T-helper 9 cell (primary cell): ENCODE measurements around the gene RNF166.

Source experiments
- DNase-seq: peaks from one replicate; pipeline ENCODE4 v3.0.0-alpha.2; 2020

RNF166 gene

DNA sequence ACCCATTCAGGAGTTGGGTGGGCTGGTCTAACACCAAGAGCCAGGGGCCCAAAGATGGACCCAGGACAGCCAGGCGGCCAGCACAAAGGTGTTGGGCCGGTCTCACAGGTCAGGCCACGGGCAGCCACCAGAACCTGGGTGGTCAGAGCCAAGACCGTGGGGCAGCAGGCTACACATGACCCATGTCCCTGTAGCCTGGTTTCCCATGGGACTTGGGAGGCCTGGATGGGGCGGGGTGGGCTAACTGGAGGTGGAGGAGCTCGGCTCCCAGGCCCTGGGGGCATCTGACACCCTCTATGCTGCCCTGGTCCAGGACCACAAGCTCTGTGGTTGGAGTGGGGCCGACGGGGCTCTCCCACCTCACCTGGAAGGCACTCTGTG is 17.3 kb upstream of the RNF166 start:
- DNase-seq: no peak

DNA sequence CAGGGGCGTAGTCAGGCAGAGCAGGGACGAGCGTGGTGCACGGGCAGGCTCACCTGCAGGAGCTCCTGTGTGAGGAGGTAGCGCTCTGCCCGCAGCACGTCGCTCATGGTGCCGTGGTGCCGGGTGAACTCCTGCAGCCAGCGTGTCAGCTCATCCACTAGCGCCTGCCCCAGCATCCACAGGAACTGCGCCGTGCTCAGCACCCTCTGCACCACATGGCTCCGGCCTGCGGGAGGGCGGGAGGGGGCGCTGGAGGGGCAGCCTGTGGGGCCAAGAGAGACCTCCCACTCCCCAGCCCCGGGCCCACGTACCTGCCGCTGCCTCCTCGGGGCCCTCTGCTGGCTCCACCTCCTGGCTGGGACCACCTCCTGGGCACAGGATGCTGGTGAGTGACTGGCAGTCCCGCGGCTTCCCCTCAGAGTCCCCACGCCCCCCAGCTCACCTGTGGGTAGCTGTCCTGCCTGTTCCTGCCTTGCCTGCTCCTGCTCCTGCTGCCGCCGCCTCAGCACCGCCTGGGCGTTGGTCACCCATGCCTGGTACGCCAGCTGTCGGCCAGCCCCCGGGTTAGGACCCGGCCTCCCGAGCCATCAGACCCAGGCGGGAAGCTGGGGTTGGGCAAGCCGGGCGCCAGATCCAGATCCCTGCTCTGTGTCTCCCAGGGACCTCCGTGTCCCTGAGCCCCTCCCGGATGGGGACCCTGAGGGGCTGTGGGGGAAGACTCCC is 16.7 kb upstream of the RNF166 start:
- no peak for DNase-seq

GRCh38 chr16:88721815-88722755 is 15.9 kb upstream of the RNF166 start:
- no peak for DNase-seq

DNA sequence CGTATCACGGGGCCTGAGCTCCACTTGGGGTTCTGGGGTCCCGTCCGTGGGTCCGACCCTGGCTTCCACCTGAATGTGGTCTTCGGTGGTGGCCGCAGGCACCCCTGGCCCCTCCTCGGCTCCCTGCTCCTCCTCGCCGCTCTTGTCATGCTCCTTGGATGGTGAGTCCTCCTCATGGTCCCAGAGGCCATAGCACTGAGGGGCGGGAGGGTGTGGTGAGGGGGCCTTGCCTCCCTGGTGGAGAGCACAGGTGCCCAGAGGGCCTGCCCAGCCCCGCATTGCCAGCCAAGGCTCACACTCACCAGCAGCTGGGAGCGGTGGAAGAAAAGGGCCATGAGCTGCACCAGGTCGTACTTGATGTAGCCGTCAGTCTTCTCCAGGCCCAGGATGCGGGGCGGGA is 15.0 kb upstream of the RNF166 start:
- DNase-seq: no peak

DNA sequence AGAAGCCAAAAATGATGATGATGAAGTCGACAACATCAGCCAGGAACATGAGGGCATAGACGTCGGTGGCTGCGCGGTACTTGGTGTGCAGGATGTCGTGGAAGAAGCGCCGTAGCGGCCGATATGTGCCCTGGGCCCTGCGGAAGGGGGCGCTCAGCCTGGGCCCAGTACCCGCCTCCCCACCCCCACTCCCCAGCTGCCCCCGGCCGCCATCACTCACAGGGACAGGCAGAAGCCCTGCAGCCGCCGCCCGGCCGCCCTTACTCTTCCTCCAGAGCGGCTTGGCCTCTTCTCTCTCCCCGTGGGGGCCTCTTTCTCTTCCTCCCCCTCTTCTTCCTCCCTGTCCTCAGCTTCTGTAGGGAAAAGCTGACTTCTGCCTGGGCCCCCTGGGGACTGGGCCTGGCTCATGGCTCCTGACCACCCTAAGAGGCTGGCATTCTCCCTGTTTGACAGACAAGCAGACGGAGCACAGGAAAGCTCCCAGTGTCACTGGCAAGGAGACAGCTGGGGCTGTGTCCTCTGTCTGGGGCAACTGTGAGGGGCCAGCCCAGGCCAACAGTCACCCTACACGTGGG is 14.3 kb upstream of the RNF166 start:
- DNase-seq: no peak

GRCh38 chr16:88719933-88720296 is 13.7 kb upstream of the RNF166 start:
- no peak for DNase-seq

DNA sequence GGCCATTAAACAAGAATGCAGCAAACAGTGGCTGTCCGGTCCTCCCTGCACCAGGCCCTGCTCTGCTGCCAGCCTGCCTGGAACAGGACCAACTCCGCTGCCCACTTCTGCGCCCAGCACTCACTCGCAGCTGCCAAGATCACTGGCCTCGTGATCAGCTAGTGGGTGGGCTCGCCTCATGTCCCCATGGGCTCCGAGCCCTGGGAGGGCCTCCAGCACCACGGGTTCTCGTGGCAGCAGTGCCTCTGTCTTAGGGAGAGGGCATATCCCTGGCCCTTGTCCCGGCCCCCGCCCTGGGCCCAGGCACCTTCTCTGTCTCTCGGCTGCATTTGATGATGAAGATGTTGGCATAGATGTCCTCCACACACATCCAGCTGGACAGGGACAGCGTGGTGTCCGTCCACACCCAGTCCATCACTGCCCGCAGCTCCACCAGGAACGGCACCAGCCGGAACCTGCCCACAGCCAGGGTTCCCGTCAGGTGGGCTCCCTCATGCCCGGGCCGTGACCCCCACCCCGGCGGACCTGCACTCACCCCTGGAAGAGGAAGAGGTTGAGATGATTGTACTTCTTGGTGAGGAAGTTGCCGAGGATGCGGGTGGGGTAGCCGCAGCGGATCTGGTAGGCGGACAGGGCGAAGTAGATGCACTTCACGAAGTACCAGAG is 13.2 kb upstream of the RNF166 start:
- DNase-seq: no peak

DNA sequence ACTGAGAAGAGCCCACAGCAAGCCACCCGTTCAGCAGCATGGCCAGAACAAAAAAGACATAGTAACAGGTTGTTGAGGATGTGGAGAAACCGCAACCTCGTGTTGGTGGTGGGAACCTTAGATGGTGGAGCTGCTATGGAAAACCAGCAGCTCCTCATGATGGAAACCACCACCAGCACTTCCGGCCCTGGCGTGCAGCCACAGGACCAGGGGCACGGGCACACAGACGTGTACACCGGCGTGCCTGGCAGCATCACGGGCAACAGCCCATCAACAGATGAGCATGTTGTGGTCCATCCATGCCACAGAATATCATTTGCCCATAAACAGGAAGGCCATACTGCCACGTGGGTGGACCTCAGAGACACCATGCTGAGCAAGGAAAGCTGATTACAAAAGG is 12.0 kb upstream of the RNF166 start:
- DNase-seq: no peak

GRCh38 chr16:88716601-88717001 is 10.4 kb upstream of the RNF166 start:
- DNase-seq: no peak

GRCh38 chr16:88716201-88716600 is 10.0 kb upstream of the RNF166 start:
- no peak for DNase-seq

DNA sequence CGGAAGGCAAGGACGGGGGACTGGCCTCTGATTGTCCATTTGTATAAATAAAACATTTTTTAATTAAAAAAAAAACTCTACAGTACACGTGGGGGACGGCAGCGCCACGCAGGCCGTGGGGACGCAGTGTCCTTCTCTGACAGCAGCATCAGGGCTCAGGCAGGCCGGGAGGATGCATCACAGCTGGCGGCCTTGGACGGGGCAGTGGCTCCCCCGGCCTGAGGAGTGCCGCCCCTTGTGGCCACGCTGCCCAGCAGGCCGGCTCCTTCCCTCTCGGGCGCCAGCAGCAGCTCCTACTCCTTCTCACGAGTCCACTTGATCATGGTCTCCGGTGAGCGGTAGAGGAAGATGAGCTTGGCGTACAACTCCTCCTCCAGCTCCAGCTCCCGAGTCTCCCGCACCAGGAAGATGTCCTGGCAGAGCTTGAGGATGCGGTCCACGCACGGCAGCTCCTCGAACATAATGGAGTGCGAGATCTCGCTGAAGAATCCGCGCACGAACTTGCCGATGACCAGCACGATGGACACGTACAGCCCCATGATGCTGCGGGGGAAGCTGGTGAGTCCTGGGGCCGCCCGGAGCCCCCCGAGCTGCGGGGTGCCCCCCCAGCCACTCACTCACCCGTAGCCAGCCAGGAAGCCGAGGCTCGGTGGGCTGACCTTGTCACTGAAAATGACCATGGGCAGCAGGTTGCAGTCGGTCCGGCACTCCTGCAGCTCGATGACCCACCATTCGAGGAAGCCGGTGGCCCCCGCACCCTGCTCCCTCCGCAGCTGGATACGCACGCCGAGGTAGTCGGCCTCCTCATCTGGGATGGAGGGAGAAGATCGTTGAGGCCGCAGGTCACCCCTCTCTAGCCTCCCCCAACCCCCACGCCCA is 9.3 kb upstream of the RNF166 start:
- DNase-seq: no peak

GRCh38 chr16:88714420-88715302 is 8.5 kb upstream of the RNF166 start:
- no peak for DNase-seq

- no peak for DNase-seq
Observed at GRCh38 chr16:88713568-88714419, 7.6 kb upstream of the RNF166 start.

- no peak for DNase-seq
Observed at GRCh38 chr16:88713054-88713453, 6.8 kb upstream of the RNF166 start.

- DNase-seq: no peak
Observed at GRCh38 chr16:88712362-88712979, 6.3 kb upstream of the RNF166 start.

- DNase-seq: no peak
Observed at GRCh38 chr16:88711750-88712340, 5.6 kb upstream of the RNF166 start.

DNA sequence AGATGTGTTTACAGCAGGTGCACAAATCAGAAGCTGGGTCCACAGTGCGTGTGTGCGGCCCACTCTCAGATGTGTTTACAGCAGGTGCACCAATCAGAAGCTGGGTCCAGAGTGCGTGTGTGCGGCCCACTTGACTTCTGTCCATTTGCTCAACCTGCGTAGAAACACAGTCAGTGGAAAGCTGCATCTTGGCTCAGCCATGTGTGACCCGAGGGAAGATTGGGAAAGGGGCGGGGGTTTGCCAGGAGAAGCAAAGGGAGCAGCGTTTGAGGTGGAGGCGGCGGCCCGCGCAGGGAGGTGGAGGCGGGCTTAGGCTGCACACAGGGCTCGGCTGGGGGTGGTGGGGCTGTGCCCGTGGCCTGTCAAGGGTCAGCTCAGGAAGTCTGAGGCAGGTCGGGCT is 4.3 kb upstream of the RNF166 start:
- no peak for DNase-seq

- DNase-seq: no peak
Observed at GRCh38 chr16:88706965-88707826, 988 bp upstream of the RNF166 start.
